ENCODE measurements around the gene CABP7. TPM values are rescaled to one million over a fixed set of nuclear protein-coding genes. Genes with fewer than 3 reads are reported as not detected.

Gene CABP7
- total RNA-seq, 1 experiment from 2014 or later, result not detected

DNA sequence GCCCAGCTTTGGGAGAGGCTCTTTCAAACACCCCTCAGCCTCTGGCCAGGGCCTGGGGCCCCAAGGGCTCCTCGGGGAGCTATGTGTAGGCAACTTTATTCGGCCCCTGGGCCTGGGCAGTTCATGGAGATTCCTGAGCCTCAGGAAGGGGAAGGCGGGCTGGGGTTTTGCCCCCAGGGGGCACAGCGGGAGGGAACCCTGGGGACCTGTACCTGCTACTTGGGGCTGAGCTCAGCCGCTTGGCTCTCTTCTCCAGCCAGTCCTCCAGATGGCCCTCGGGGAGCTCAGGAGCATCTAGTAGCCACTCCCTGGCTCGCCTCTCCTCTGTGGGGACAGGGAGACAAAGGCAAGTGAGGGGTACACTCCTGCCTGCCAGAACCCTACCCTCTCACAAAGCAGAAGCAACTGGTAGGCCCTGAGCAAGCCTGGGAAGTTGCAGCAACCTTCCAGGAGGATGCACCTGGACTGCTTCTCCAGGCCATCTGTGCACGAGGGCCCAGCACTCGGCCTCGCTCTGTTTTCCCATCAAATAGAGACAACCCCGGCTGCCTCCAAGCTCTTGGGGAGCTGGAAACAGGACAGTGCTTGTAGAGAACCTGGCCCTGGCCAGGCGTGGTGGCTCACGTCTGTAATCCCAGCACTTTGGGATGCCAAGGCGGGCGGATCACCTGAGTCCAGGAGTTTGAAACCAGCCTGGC is 18.5 kb downstream of the CABP7 start:
- H3K79me2 ChIP-seq (ENCODE audit: insufficient read depth, low read length), result no peaks in the 10 kb centered on the region
- H3K4me3 ChIP-seq (replicated peaks in 1 of 2; ENCODE audit: low read depth in 1 of 2, low read length in 2 of 2), result no peak overlapping the region
- ChIA-PET POLR2A (interaction anchor here (1.1 kb wide), 1 partner anchor 35 kb away, joined by 3 read pairs; no protein-coding TSS in a partner anchor), CTCF (no interaction called here), RAD21 (ENCODE audit: low non-redundant PET in 1 of 2, low total read pairs in 2 of 2, uncharacterized antibody in 2 of 2, unreplicated experiment in 2 of 2) (no interaction called here)
- H2AFZ ChIP-seq (ENCODE audit: low read depth, low read length, poor library complexity, severe bottlenecking), result no peak overlapping the region
- no peaks in the 10 kb centered on the region for H3K36me3 ChIP-seq (ENCODE audit: control insufficient read depth in 1 of 2, insufficient read depth in 2 of 2, low read length in 2 of 2)
- no peaks in the 10 kb centered on the region for H3K27me3 ChIP-seq (ENCODE audit: insufficient read depth, low read length)
- no peaks in the 10 kb centered on the region for H3K4me1 ChIP-seq (ENCODE audit: control insufficient read depth in 1 of 2, insufficient read depth in 2 of 2, low read length in 2 of 2)
- no peak for DNase-seq (ENCODE audit: low read depth, low spot score)
- H3K4me2 ChIP-seq (ENCODE audit: low read length), result no peak overlapping the region
- H3K9me2 ChIP-seq (ENCODE audit: insufficient read depth), result no peaks in the 10 kb centered on the region
- intact Hi-C loops (cut with micrococcal nuclease), result no loop called here
- no peak overlapping the region for H3K9ac ChIP-seq (ENCODE audit: low read length)
- TF ChIP-seq CEBPB (IDR thresholded peaks at IDR 0.05; ENCODE audit: low read depth) (no peak), EZH2 (IDR thresholded peaks at IDR 0.05) (no peak), EGR1 (IDR thresholded peaks at IDR 0.05; ENCODE audit: low read depth) (no peak), POLR2AphosphoS5 (IDR thresholded peaks at IDR 0.05; ENCODE audit: low read depth, low read length) (no peak), FOSL1 (IDR thresholded peaks at IDR 0.05; ENCODE audit: low read depth) (no peak)
- TF ChIP-seq, protein P1, sequence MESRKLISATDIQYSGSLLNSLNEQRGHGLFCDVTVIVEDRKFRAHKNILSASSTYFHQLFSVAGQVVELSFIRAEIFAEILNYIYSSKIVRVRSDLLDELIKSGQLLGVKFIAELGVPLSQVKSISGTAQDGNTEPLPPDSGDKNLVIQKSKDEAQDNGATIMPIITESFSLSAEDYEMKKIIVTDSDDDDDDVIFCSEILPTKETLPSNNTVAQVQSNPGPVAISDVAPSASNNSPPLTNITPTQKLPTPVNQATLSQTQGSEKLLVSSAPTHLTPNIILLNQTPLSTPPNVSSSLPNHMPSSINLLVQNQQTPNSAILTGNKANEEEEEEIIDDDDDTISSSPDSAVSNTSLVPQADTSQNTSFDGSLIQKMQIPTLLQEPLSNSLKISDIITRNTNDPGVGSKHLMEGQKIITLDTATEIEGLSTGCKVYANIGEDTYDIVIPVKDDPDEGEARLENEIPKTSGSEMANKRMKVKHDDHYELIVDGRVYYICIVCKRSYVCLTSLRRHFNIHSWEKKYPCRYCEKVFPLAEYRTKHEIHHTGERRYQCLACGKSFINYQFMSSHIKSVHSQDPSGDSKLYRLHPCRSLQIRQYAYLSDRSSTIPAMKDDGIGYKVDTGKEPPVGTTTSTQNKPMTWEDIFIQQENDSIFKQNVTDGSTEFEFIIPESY (IDR thresholded peaks at IDR 0.05; ENCODE audit: extremely low read depth, insufficient replicate concordance, low read length), result no peak
- TF ChIP-seq, protein P2, sequence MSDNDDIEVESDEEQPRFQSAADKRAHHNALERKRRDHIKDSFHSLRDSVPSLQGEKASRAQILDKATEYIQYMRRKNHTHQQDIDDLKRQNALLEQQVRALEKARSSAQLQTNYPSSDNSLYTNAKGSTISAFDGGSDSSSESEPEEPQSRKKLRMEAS (IDR thresholded peaks at IDR 0.05), result no peak
- no peaks in the 10 kb centered on the region for H3K9me3 ChIP-seq (ENCODE audit: control insufficient read depth in 1 of 2, insufficient read depth in 1 of 2, low read depth in 1 of 2, low read length in 2 of 2)
- no peaks in the 10 kb centered on the region for H4K20me1 ChIP-seq (ENCODE audit: insufficient read depth)
- H3K27ac ChIP-seq (ENCODE audit: low read depth, low read length), result no peak overlapping the region
- no TSS peak for BruUV-seq (replicated peaks)
- ATAC-seq, result no peak
